Thymus (tissue), 11 donors: Measurements from ENCODE around the gene KRTAP10-9. TPM values are rescaled to one million over a fixed set of nuclear protein-coding genes. Genes with fewer than 3 reads are reported as not detected.
"Not testable (repeated sequence)": the region's sequence is repeated elsewhere in the genome, so short reads cannot be mapped to it uniquely, and the experiment has no call there.

ENCODE experiments used
- DNase-seq, 9 donors: peaks; one replicate each; pipeline ENCODE4 v3.0.0-alpha.2; 2013; ENCODE audit warnings: low spot score in 9 of 9, low read depth in 6 of 9, missing footprints in 1 of 9
- H3K27ac ChIP-seq, 2 donors: one replicate each; pipeline ENCODE4 v1.5.1; 2013; ENCODE audit warnings: control low read depth in 1 of 2, low read depth in 1 of 2, low read length in 1 of 2, mild to moderate bottlenecking in 1 of 2, moderate library complexity in 1 of 2
- H3K27me3 ChIP-seq, 2 donors: one replicate each; pipeline ENCODE4 v1.5.1; 2013; ENCODE audit warnings: low read length in 1 of 2; ENCODE audit not compliant: control insufficient read depth in 2 of 2, insufficient read depth in 1 of 2
- H3K36me3 ChIP-seq, 2 donors: one replicate each; pipeline ENCODE4 v1.5.1; 2013; ENCODE audit warnings: low read length in 1 of 2, mild to moderate bottlenecking in 1 of 2, moderate library complexity in 1 of 2; ENCODE audit not compliant: control insufficient read depth in 2 of 2, insufficient read depth in 2 of 2
- H3K4me1 ChIP-seq, 2 donors: one replicate each; pipeline ENCODE4 v1.5.1; 2013; ENCODE audit warnings: low read length in 2 of 2; ENCODE audit not compliant: control insufficient read depth in 2 of 2, insufficient read depth in 2 of 2
- H3K4me3 ChIP-seq, 2 donors: one replicate each; pipeline ENCODE4 v1.5.1; 2013; ENCODE audit warnings: low read length in 2 of 2, control low read depth in 1 of 2, mild to moderate bottlenecking in 1 of 2
- H3K9me3 ChIP-seq, 2 donors: one replicate each; pipeline ENCODE4 v1.5.1; 2013; ENCODE audit warnings: low read length in 1 of 2, mild to moderate bottlenecking in 1 of 2; ENCODE audit not compliant: control insufficient read depth in 2 of 2, insufficient read depth in 1 of 2
- WGBS: extraction: QIAGEN DNeasy Blood & Tissue Kit; methylation state at CpG from one replicate; pipeline ENCODE4 v1.1.7; 2013; 5-methylcytosine and 5-hydroxymethylcytosine counted together
- polyA plus RNA-seq: library from polyadenylated mRNA; stranded (reverse); fragments of 200-250 nt; gene quantifications from one replicate; pipeline ENCODE4 v1.2.3, GENCODE V29; 2013
- total RNA-seq: library from RNA; stranded (reverse); fragments of 120-200 nt; gene quantifications from one replicate; pipeline ENCODE4 v1.2.4, GENCODE V29; 2013
- donor health status: healthy.

KRTAP10-9 gene
- total and polyA plus RNA-seq, 2 donors = not detected

DNA sequence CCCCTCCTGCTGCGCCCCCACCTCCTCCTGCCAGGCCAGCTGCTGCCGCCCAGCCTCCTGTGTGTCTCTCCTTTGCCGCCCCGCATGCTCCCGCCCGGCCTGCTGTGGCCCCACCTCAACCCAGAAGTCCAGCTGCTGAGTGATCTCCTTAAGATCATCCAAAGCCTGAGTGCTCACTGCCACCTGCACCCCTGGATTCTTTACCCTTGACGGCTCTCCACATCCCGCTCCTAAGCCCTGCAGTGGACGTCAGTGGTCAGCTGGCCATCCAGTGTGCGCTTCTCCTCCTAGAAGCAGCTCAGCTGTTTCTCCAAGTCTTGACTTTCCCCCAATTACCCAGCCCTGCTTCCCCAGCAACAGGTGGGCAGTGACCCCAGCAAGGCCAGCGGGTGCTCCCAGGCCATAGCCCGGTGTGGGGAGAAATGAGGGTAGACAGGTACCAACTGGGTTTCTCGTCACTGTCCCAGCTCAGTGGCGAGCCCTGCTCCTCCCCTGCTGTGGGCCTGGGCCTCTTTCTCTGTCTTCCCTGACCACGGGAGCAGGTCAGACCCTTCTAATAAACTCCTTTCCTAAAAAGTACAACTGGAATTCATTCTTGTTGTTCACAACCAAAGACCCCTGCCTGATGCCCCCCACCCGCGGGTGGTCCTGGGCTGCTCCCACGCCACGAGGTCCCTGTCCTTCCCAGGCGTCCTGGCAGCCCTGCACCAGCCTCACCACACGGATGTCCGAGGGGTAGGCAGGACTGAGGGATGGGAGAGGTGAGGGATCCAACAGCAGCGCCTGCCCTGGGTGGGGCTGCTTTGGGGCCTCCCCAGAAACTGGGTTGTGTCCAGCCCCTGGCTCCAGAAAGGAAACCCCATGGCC lies 25.1 kb upstream of the KRTAP10-9 start:
- Histone ChIP-seq H3K27me3 (no peaks in the 10 kb centered on the region), H3K27ac (no peak overlapping the region), H3K4me1 (no peaks in the 10 kb centered on the region), H3K36me3 (no peaks in the 10 kb centered on the region), H3K9me3 (peaks cover 0 to 2% of the 10 kb centered on the region in 2 donors), H3K4me3 (no peak overlapping the region)
- 85% methylated on average over 23 of the region's 23 CpGs for WGBS
- no peak for DNase-seq

DNA sequence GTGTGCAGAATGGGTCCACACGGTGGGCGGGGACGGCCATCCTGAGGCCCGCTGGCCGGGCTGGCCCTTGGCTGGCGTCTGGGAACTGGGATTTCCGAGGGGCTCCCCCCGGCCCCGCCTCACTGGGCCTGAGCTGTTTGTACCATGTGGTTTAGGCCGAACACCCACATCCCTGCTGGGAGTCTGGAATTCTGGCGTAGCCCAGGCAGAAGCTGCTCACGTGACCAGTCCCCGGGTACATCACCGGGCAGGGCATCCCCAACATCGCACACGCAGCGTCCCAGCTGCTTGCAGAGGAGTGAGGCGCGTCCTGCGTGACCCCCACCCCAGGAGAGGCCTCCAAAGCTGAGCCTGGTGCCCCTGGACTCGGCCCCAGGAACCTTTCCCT lies 24.4 kb upstream of the KRTAP10-9 start:
- WGBS = 88% methylated on average over 21 of the region's 21 CpGs
- Histone ChIP-seq H3K9me3 (peaks cover 0 to 2% of the 10 kb centered on the region in 2 donors), H3K36me3 (no peaks in the 10 kb centered on the region), H3K4me1 (no peaks in the 10 kb centered on the region), H3K27me3 (no peaks in the 10 kb centered on the region), H3K4me3 (no peak overlapping the region), H3K27ac (no peak overlapping the region)
- no peak for DNase-seq

- no peak overlapping the region for H3K4me3 ChIP-seq
- no peaks in the 10 kb centered on the region for H3K27me3 ChIP-seq
- peaks cover 0 to 2% of the 10 kb centered on the region in 2 donors for H3K9me3 ChIP-seq
- WGBS = 72% methylated on average over 17 of the region's 17 CpGs
- no peaks in the 10 kb centered on the region for H3K4me1 ChIP-seq
- no peak for DNase-seq
- no peaks in the 10 kb centered on the region for H3K36me3 ChIP-seq
- H3K27ac ChIP-seq = no peak overlapping the region
These were observed 23.6 kb upstream of the KRTAP10-9 start for GRCh38 chr21:44603109-44603875.

DNA sequence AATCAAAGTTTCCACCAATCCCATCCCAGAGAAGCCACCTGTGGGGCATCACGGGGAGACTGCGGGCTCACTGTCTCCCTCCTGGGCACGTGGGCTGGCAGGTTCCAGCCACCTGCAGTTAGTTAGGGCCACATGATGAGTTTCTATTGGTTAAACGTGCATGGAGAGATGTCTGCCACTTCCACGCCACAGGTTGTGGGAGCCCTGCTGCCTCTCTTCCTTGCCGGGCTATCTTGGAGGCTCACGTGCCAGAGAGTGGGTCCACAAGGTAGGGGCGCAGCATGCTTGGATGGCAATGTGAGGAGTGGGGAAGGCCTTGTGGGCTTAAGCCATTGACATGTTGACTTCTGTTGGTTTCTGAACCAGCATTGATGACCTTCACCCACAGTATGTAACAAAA lies 23.0 kb upstream of the KRTAP10-9 start:
- WGBS = 93% methylated on average over 8 of the region's 8 CpGs
- H3K36me3 ChIP-seq = no peaks in the 10 kb centered on the region
- DNase-seq = no peak

GRCh38 chr21:44606495-44606894 lies 20.4 kb upstream of the KRTAP10-9 start:
- Histone ChIP-seq H3K4me1 (no peaks in the 10 kb centered on the region), H3K27ac (no peak overlapping the region), H3K27me3 (no peaks in the 10 kb centered on the region), H3K36me3 (no peaks in the 10 kb centered on the region), H3K4me3 (no peak overlapping the region), H3K9me3 (peaks cover 2 to 8% of the 10 kb centered on the region in 2 donors)
- no peak for DNase-seq
- 94% methylated on average over 4 of the region's 4 CpGs for WGBS

More for the DNA sequence above, 23.0 kb upstream of the KRTAP10-9 start:
- H3K27ac ChIP-seq = no peak overlapping the region
- peaks cover 0 to 2% of the 10 kb centered on the region in 2 donors for H3K9me3 ChIP-seq
- H3K4me1 ChIP-seq = no peaks in the 10 kb centered on the region
- no peak overlapping the region for H3K4me3 ChIP-seq
- H3K27me3 ChIP-seq = no peaks in the 10 kb centered on the region

DNA sequence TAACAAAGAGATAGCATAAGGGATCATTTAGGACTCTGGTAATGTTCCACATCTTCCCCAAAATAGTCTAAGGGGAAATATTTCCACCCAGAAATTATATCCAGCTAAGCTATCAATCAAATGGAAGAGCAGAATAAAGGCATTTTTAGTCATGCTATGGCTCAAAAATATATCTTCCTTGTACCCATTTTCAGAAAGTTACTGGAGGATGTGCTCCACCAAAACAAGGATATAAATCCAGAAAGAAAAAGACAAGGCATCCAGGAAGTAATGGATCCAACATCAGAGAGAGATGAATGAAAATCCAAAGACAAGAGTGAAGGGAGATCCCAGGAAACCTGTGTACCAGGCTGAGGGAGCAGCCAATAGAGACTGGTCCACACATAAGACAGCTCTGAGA lies 17.7 kb upstream of the KRTAP10-9 start:
- Histone ChIP-seq H3K27me3 (no peaks in the 10 kb centered on the region), H3K4me1 (no peaks in the 10 kb centered on the region), H3K9me3 (peaks cover 3 to 16% of the 10 kb centered on the region in 2 donors), H3K36me3 (no peaks in the 10 kb centered on the region), H3K4me3 (no peak overlapping the region), H3K27ac (no peak overlapping the region)
- DNase-seq = no peak

DNA sequence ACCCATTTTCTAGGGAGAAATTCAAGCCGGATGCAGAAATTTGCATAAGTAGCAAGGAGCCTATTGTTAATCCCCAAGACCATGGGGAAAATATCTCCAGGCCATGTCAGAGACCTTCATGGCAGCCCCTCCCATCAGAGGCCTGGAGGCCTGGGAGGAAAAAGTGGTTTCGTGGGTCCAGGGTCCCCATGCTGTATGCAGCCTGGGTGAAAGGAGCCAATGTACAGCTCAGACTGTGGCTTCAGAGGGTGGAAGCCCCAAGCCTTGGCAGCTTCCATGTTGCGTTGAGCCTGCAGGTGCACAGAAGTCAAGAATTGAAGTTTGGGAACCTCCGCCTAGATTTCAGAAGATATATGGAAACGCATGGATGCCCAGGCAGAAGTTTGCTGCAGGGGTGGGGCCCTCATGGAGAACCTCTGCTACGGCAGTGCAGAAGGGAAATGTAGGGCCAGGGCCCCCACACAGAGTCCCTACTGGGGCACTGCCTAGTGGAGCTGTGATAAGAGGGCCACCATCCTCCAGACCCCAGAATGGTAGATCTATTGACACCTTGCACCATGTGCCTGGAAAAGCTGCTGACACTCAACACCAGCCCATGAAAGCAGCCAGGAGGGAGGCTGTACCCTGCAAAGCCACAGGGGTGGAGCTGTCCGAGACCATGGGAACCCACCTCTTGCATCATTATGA lies 16.6 kb upstream of the KRTAP10-9 start:
- DNase-seq, H3K36me3 ChIP-seq, H3K27me3 ChIP-seq, H3K4me3 ChIP-seq, H3K27ac ChIP-seq, H3K4me1 ChIP-seq: not testable (repeated sequence)
- peaks cover 3 to 16% of the 10 kb centered on the region in 2 donors for H3K9me3 ChIP-seq
- 96% methylated on average over 7 of the region's 7 CpGs for WGBS

- no peaks in the 10 kb centered on the region for H3K4me1 ChIP-seq
- H3K9me3 ChIP-seq = peaks cover 3 to 23% of the 10 kb centered on the region in 2 donors
- WGBS = 89% methylated on average over 4 of the region's 4 CpGs
- no peak overlapping the region for H3K27ac ChIP-seq
- H3K4me3 ChIP-seq = no peak overlapping the region
- no peak for DNase-seq
- no peaks in the 10 kb centered on the region for H3K36me3 ChIP-seq
- H3K27me3 ChIP-seq = peaks cover 0 to 2% of the 10 kb centered on the region in 2 donors
These were observed 15.3 kb upstream of the KRTAP10-9 start for GRCh38 chr21:44611551-44611950.
